ENCODE data around the gene MRGPRX2. TPM values are rescaled to one million over a fixed set of nuclear protein-coding genes. Genes with fewer than 3 reads are reported as not detected.

MRGPRX2 gene
- polyA plus RNA-seq, 3 donors = not detected

DNA sequence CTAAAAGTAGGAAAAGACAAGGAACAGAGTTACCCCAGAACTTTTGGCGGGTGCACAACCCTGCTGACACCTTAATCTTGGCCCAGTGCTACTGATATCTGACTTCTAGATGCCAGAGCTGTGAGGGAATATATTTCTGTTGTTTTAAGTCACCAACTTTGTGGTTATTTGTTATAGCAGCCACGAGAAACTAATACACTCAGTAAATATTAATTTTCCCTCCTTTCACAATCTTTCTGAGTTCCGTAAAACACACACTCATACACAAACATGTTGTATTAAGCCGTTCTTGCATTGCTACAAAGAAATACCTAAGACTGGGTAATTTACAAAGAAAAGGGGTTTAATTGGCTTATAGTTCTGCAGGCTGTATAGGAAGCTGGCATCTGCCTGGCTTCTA, 40.4 kb upstream of the MRGPRX2 start:
- H4K20me1 ChIP-seq (ENCODE audit: insufficient read depth, low read length) = no peaks in the 10 kb centered on the region
- no peaks in the 10 kb centered on the region for H3K27me3 ChIP-seq (ENCODE audit: control insufficient read depth in 2 of 2, insufficient read depth in 2 of 2, low read length in 2 of 2)
- intact Hi-C loops (cut with micrococcal nuclease) = no loop called here
- Mint-ChIP-seq H3K9me3 (peaks cover 0 to 3% (median 2%) of the 10 kb centered on the region in 7 donors), H3K36me3 (no peaks in the 10 kb centered on the region), H3K27me3 (ENCODE audit: low read depth in 3 of 3) (peaks cover 3 to 4% (median 4%) of the 10 kb centered on the region in 3 donors), H3K4me1 (no peaks in the 10 kb centered on the region), H3K27ac (peak overlapping the region in 1 of 7 donors; percentile 64), H3K4me3 (no peak overlapping the region)
- no peaks in the 10 kb centered on the region for H3K36me3 ChIP-seq (replicated peaks in 1 of 2; ENCODE audit: control insufficient read depth in 1 of 2, insufficient read depth in 2 of 2, low read length in 2 of 2)
- no peak for DNase-seq
- H2AFZ ChIP-seq (ENCODE audit: insufficient read depth, low read depth, low read length, poor library complexity, severe bottlenecking) = no peak overlapping the region
- H3K4me2 ChIP-seq (replicated peaks; ENCODE audit: extremely low read depth, low read length, poor library complexity, severe bottlenecking) = no peak overlapping the region
- TF ChIP-seq, protein P1, sequence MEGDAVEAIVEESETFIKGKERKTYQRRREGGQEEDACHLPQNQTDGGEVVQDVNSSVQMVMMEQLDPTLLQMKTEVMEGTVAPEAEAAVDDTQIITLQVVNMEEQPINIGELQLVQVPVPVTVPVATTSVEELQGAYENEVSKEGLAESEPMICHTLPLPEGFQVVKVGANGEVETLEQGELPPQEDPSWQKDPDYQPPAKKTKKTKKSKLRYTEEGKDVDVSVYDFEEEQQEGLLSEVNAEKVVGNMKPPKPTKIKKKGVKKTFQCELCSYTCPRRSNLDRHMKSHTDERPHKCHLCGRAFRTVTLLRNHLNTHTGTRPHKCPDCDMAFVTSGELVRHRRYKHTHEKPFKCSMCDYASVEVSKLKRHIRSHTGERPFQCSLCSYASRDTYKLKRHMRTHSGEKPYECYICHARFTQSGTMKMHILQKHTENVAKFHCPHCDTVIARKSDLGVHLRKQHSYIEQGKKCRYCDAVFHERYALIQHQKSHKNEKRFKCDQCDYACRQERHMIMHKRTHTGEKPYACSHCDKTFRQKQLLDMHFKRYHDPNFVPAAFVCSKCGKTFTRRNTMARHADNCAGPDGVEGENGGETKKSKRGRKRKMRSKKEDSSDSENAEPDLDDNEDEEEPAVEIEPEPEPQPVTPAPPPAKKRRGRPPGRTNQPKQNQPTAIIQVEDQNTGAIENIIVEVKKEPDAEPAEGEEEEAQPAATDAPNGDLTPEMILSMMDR (IDR thresholded peaks at IDR 0.05) = no peak
- no peaks in the 10 kb centered on the region for H3K79me2 ChIP-seq (ENCODE audit: insufficient read depth, low read length)
- H3K9me3 ChIP-seq (replicated peaks in 1 of 2; ENCODE audit: control insufficient read depth in 1 of 2, insufficient read depth in 1 of 2, low read length in 2 of 2) = no peaks in the 10 kb centered on the region
- no peak overlapping the region for H3K4me3 ChIP-seq (replicated peaks in 1 of 3; ENCODE audit: low read depth in 2 of 3, low read length in 3 of 3)
- no peaks in the 10 kb centered on the region for H3K4me1 ChIP-seq (ENCODE audit: control insufficient read depth in 1 of 2, insufficient read depth in 2 of 2, low read length in 2 of 2)
- H3K27ac ChIP-seq (ENCODE audit: low read depth in 1 of 2, low read length in 2 of 2) = no peak overlapping the region
- WGBS (ENCODE audit: insufficient coverage) = 80% methylated on average over 1 of the region's 4 CpGs
- no peak overlapping the region for H3K9ac ChIP-seq (ENCODE audit: insufficient read depth, low read length, poor library complexity, severe bottlenecking)

DNA sequence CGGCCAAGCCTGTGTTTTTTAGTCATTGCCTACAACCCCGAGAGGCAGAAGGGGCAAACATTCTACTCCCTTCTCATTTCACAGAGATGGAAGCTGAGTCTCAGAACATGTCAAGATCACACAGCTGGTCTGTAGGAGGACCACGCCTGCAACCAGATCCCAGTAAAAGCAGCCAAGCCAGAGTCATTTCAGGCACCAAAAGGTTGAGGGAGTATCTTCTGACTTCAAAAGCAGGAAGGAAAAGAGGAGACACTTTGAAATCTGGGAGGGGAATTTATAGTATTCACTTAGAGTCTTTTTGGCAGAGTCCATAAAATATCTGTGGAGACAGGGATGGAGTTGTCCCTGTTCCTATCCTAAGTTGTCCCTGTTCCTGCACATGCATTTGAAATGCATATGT, 38.6 kb upstream of the MRGPRX2 start:
- WGBS (ENCODE audit: insufficient coverage) = 80% methylated on average over 1 of the region's 3 CpGs
- Mint-ChIP-seq H3K4me3 (no peak overlapping the region), H3K4me1 (no peaks in the 10 kb centered on the region), H3K36me3 (no peaks in the 10 kb centered on the region), H3K27me3 (ENCODE audit: low read depth in 3 of 3) (peaks cover 3 to 6% (median 4%) of the 10 kb centered on the region in 3 donors), H3K27ac (peak overlapping the region in 1 of 7 donors; percentile 26), H3K9me3 (peaks cover 0 to 3% (median 2%) of the 10 kb centered on the region in 7 donors)
- H3K4me2 ChIP-seq (replicated peaks; ENCODE audit: extremely low read depth, low read length, poor library complexity, severe bottlenecking) = no peak overlapping the region
- no peak overlapping the region for H2AFZ ChIP-seq (ENCODE audit: insufficient read depth, low read depth, low read length, poor library complexity, severe bottlenecking)
- H3K4me3 ChIP-seq (replicated peaks in 1 of 3; ENCODE audit: low read depth in 2 of 3, low read length in 3 of 3) = no peak overlapping the region
- H3K9ac ChIP-seq (ENCODE audit: insufficient read depth, low read length, poor library complexity, severe bottlenecking) = no peak overlapping the region
- H3K27me3 ChIP-seq (ENCODE audit: control insufficient read depth in 2 of 2, insufficient read depth in 2 of 2, low read length in 2 of 2) = no peaks in the 10 kb centered on the region
- intact Hi-C loops (cut with micrococcal nuclease) = no loop called here
- H3K36me3 ChIP-seq (replicated peaks in 1 of 2; ENCODE audit: control insufficient read depth in 1 of 2, insufficient read depth in 2 of 2, low read length in 2 of 2) = no peaks in the 10 kb centered on the region
- TF ChIP-seq, protein P1 (IDR thresholded peaks at IDR 0.05) = no peak
- H3K4me1 ChIP-seq (ENCODE audit: control insufficient read depth in 1 of 2, insufficient read depth in 2 of 2, low read length in 2 of 2) = no peaks in the 10 kb centered on the region
- no peaks in the 10 kb centered on the region for H3K9me3 ChIP-seq (replicated peaks in 1 of 2; ENCODE audit: control insufficient read depth in 1 of 2, insufficient read depth in 1 of 2, low read length in 2 of 2)
- no peaks in the 10 kb centered on the region for H4K20me1 ChIP-seq (ENCODE audit: insufficient read depth, low read length)
- H3K79me2 ChIP-seq (ENCODE audit: insufficient read depth, low read length) = no peaks in the 10 kb centered on the region
- H3K27ac ChIP-seq (ENCODE audit: low read depth in 1 of 2, low read length in 2 of 2) = no peak overlapping the region
- DNase-seq = no peak

Measured in CD14-positive monocyte (primary cell).